ENCODE results near the gene APBA2.

Gene APBA2

DNA sequence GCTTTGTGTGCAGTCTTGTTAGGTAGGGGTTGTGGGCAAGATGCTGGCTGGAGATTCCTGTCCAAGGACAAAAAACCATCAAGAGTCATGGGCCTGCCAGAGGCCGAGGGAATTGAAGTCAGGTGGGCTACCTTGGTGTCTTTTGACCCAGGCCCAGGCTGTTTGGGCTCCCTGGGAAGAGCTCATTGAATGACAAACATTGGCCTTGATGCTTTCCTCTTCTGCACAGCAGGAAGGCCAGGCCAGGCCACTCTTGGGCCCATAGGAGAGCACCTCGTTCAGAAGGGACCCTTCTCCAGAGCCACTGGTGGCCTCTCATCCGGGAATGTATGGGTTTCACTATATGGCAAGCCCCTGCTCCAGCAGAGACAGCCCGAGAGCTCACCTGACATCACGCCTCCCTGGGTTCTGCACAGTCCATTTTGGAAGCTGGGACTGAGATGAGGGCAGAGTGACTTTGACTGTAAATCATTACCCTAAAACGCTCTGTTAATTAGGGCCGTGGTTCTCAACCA is 214.8 kb downstream of the APBA2 start:
- no peaks in the 10 kb centered on the region for H3K4me1 ChIP-seq (ENCODE audit: control insufficient read depth, insufficient read depth, low read length)
- POLR2A ChIA-PET = no interaction called here
- H3K9me3 ChIP-seq (ENCODE audit: control insufficient read depth, insufficient read depth, low read depth, low read length) = no peaks in the 10 kb centered on the region
- H3K4me3 ChIP-seq (ENCODE audit: low read depth, low read length) = no peak overlapping the region
- no peak for TF ChIP-seq IKZF3 (tag by site-specific recombination; IDR thresholded peaks at IDR 0.05)
- TF ChIP-seq ELK4 (IDR thresholded peaks at IDR 0.05; ENCODE audit: borderline replicate concordance, low read depth, low read length) = no peak
- TF ChIP-seq ZNF19 (tag by site-specific recombination; IDR thresholded peaks at IDR 0.05; ENCODE audit: low read depth) = no peak
- TF ChIP-seq GLIS2 (tag by site-specific recombination; IDR thresholded peaks at IDR 0.05) = no peak
- TF ChIP-seq REPIN1 (tag by site-specific recombination; IDR thresholded peaks at IDR 0.05; ENCODE audit: low read depth) = no peak
- TF ChIP-seq ZNF560 (tag by site-specific recombination; IDR thresholded peaks at IDR 0.05; ENCODE audit: borderline replicate concordance) = no peak
- no peak for TF ChIP-seq ZNF221 (tag by site-specific recombination; IDR thresholded peaks at IDR 0.05; ENCODE audit: borderline replicate concordance)
- no peak for TF ChIP-seq ZNF785 (tag by site-specific recombination; IDR thresholded peaks at IDR 0.05)
- no peak for TF ChIP-seq ZNF24 (tag by site-specific recombination; IDR thresholded peaks at IDR 0.05)
- no peak for TF ChIP-seq ZNF658 (tag by site-specific recombination; IDR thresholded peaks at IDR 0.05)
- TF ChIP-seq ZNF248 (tag by site-specific recombination; IDR thresholded peaks at IDR 0.05) = no peak
- TF ChIP-seq, protein P1, sequence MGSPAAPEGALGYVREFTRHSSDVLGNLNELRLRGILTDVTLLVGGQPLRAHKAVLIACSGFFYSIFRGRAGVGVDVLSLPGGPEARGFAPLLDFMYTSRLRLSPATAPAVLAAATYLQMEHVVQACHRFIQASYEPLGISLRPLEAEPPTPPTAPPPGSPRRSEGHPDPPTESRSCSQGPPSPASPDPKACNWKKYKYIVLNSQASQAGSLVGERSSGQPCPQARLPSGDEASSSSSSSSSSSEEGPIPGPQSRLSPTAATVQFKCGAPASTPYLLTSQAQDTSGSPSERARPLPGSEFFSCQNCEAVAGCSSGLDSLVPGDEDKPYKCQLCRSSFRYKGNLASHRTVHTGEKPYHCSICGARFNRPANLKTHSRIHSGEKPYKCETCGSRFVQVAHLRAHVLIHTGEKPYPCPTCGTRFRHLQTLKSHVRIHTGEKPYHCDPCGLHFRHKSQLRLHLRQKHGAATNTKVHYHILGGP (tag by site-specific recombination; IDR thresholded peaks at IDR 0.05) = no peak
- TF ChIP-seq ZNF645 (tag by site-specific recombination; IDR thresholded peaks at IDR 0.05) = no peak
- no peak for TF ChIP-seq BCL11A (tag by site-specific recombination; IDR thresholded peaks at IDR 0.05; ENCODE audit: low read depth)
- no peak for TF ChIP-seq ZNF155 (tag by site-specific recombination; IDR thresholded peaks at IDR 0.05)
- no peak for TF ChIP-seq ZNF16 (tag by site-specific recombination; IDR thresholded peaks at IDR 0.05; ENCODE audit: low read depth)
- TF ChIP-seq ZNF596 (tag by site-specific recombination; IDR thresholded peaks at IDR 0.05) = no peak
- no peak for TF ChIP-seq ZNF274 (IDR thresholded peaks at IDR 0.05; ENCODE audit: low read length)
- TF ChIP-seq ZNF274 (tag by site-specific recombination; IDR thresholded peaks at IDR 0.05; ENCODE audit: borderline replicate concordance) = no peak
- H3K27ac ChIP-seq (ENCODE audit: extremely low read depth, low read depth, low read length) = no peak overlapping the region
- CTCF ChIA-PET = interaction anchor here (1.8 kb wide), 1 partner anchor 11 kb away, joined by 6 read pairs; no protein-coding TSS in a partner anchor
- peaks cover 0 to 3% of the 10 kb centered on the region in 2 experiments; a peak in 2 of 3 replicates for H3K36me3 ChIP-seq (ENCODE audit: control insufficient read depth in 2 of 2, insufficient read depth in 1 of 2, low read length in 2 of 2)

DNA sequence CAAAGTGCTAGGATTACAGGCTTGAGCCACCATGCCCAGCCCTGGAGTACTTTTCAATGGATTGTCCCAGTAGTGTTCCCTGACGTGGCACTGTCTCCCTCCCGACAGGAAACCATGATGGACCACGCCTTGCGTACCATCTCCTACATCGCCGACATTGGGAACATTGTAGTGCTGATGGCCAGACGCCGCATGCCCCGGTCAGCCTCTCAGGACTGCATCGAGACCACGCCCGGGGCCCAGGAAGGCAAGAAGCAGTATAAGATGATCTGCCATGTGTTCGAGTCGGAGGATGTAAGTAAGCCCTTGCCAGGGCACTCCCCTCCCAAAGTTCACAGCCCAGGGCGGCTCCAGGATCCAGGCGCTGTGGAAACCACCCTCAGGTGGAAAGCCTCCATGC is 215.7 kb downstream of the APBA2 start:
- H3K4me1 ChIP-seq (ENCODE audit: control insufficient read depth, insufficient read depth, low read length) = no peaks in the 10 kb centered on the region
- ChIA-PET CTCF (interaction anchor here (0.6 to 2.1 kb wide), 11 partner anchors 9 to 376 kb away, joined by 3 to 11 read pairs (median 5); no protein-coding TSS in a partner anchor), POLR2A (no interaction called here)
- H3K4me3 ChIP-seq (ENCODE audit: low read depth, low read length) = no peak overlapping the region
- no peaks in the 10 kb centered on the region for H3K9me3 ChIP-seq (ENCODE audit: control insufficient read depth, insufficient read depth, low read depth, low read length)
- H3K36me3 ChIP-seq (ENCODE audit: control insufficient read depth in 2 of 2, insufficient read depth in 1 of 2, low read length in 2 of 2) = peaks cover 0 to 3% of the 10 kb centered on the region in 2 experiments; a peak in 2 of 3 replicates
- no peak overlapping the region for H3K27ac ChIP-seq (ENCODE audit: extremely low read depth, low read depth, low read length)
- TF ChIP-seq ZNF202 (tag by site-specific recombination; IDR thresholded peaks at IDR 0.05; ENCODE audit: borderline replicate concordance) (no peak), ZNF514 (tag by site-specific recombination; IDR thresholded peaks at IDR 0.05) (no peak), BCL11B (tag by site-specific recombination; IDR thresholded peaks at IDR 0.05; ENCODE audit: low read depth) (no peak), ZNF677 (tag by site-specific recombination; IDR thresholded peaks at IDR 0.05) (no peak), ZNF16 (tag by site-specific recombination; IDR thresholded peaks at IDR 0.05; ENCODE audit: low read depth) (no peak), ZNF426 (tag by site-specific recombination; IDR thresholded peaks at IDR 0.05) (no peak), ZNF148 (tag by site-specific recombination; IDR thresholded peaks at IDR 0.05; ENCODE audit: borderline replicate concordance) (no peak), KLF16 (tag by site-specific recombination; IDR thresholded peaks at IDR 0.05) (no peak), PBX3 (CRISPR knock-in tag; IDR thresholded peaks at IDR 0.05) (no peak)
- TF ChIP-seq, protein P2, sequence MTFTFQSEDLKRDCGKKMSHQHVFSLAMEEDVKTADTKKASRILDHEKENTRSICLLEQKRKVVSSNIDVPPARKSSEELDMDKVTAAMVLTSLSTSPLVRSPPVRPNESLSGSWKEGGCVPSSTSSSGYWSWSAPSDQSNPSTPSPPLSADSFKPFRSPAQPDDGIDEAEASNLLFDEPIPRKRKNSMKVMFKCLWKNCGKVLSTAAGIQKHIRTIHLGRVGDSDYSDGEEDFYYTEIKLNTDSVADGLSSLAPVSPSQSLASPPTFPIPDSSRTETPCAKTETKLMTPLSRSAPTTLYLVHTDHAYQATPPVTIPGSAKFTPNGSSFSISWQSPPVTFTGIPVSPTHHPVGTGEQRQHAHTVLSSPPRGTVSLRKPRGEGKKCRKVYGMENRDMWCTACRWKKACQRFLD (tag by site-specific recombination; IDR thresholded peaks at IDR 0.05) = no peak
